Right lobe of liver (tissue), 4 donors: ENCODE results near the gene PPP1R7.

Experiments
- POLR2A ChIP-seq: fragments of 450-650 bp; IDR thresholded peaks from one replicate; pipeline ENCODE4 v1.6.1; 2017; ENCODE audit warnings: antibody characterized with exemption, mild to moderate bottlenecking
- TF ChIP-seq, protein P1 (sequence below), 4 donors: fragments of 200-600 bp in 3 of 4; fragments of 450-650 bp in 1 of 4; IDR thresholded peaks; one replicate each; pipeline versions ENCODE4 v1.5.1 to v1.8.0; 2016 to 2022; ENCODE audit warnings: antibody characterized with exemption in 4 of 4, mild to moderate bottlenecking in 2 of 4
- donor health status: DM: no; HTN: no; CAD: no.
- donor health status: DM: no; HTN: no; CAD: no.
- donor health status: DM: no; HTN: yes; CAD: no.

DNA sequence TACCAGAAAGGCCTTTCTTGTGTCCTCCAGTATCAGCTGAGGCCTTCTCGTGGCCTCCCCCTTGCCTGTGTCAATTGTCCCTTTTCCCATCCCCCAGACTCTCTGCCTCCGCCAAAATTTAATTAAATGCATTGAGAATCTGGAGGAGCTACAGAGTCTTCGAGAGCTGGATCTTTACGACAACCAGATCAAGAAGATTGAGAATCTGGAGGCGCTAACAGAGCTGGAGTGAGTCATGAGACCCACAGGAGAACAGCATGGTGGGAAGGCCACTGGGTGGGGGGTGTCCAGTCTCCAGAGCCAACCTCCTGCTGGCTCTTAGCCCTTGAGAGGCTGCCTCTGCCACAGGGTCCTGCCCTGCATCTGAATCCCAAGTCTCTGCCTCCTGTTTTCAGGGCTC, 8.8 kb downstream of the PPP1R7 start:
- no peak for TF ChIP-seq POLR2A
- TF ChIP-seq, protein P1, sequence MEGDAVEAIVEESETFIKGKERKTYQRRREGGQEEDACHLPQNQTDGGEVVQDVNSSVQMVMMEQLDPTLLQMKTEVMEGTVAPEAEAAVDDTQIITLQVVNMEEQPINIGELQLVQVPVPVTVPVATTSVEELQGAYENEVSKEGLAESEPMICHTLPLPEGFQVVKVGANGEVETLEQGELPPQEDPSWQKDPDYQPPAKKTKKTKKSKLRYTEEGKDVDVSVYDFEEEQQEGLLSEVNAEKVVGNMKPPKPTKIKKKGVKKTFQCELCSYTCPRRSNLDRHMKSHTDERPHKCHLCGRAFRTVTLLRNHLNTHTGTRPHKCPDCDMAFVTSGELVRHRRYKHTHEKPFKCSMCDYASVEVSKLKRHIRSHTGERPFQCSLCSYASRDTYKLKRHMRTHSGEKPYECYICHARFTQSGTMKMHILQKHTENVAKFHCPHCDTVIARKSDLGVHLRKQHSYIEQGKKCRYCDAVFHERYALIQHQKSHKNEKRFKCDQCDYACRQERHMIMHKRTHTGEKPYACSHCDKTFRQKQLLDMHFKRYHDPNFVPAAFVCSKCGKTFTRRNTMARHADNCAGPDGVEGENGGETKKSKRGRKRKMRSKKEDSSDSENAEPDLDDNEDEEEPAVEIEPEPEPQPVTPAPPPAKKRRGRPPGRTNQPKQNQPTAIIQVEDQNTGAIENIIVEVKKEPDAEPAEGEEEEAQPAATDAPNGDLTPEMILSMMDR (IDR thresholded peaks at IDR 0.05): no peak
